Skeletal muscle tissue (tissue), 4 donors: ENCODE results near the gene KCNMB2. TPM values are rescaled to one million over a fixed set of nuclear protein-coding genes. Genes with fewer than 3 reads are reported as not detected.

Experiments
- H3K27ac ChIP-seq: one replicate; pipeline ENCODE4 v1.7.0; 2013; ENCODE audit warnings: mild to moderate bottlenecking, low read depth, low read length, inconsistent platforms
- H3K27me3 ChIP-seq, 3 donors: one replicate each; pipeline ENCODE4 v1.7.0; 2013; ENCODE audit warnings: low read length in 3 of 3; ENCODE audit not compliant: control insufficient read depth in 3 of 3, insufficient read depth in 3 of 3
- H3K36me3 ChIP-seq, 3 donors: one replicate each; pipeline ENCODE4 v1.7.0; 2013; ENCODE audit warnings: low read length in 3 of 3; ENCODE audit not compliant: control insufficient read depth in 3 of 3, insufficient read depth in 3 of 3
- H3K4me1 ChIP-seq, 3 donors: one replicate each; pipeline ENCODE4 v1.7.0; 2013; ENCODE audit warnings: low read length in 3 of 3, mild to moderate bottlenecking in 3 of 3; ENCODE audit not compliant: control insufficient read depth in 3 of 3, insufficient read depth in 3 of 3
- H3K4me3 ChIP-seq, 3 donors: one replicate each; pipeline ENCODE4 v1.7.0; 2013; ENCODE audit warnings: low read length in 3 of 3
- H3K9ac ChIP-seq, 3 donors: one replicate each; pipeline ENCODE4 v1.7.0; 2013; ENCODE audit warnings: low read length in 3 of 3, mild to moderate bottlenecking in 3 of 3, moderate library complexity in 2 of 3, low read depth in 1 of 3
- H3K9me3 ChIP-seq, 3 donors: one replicate each; pipeline ENCODE4 v1.7.0; 2013; ENCODE audit warnings: low read length in 3 of 3; ENCODE audit not compliant: control insufficient read depth in 3 of 3
- total RNA-seq: library from RNA; depleted of rRNA; stranded (reverse); fragments of >200 nt; gene quantifications from one replicate; pipeline ENCODE4 v1.2.3, GENCODE V29; 2014
- donor health status: Osteomylitis.

Gene KCNMB2
- total RNA-seq, 1 donor from 2014 or later: 11.5 TPM

GRCh38 chr3:178518660-178519396, 17.4 kb upstream of the KCNMB2 start:
- Histone ChIP-seq H3K36me3 (no peaks in the 10 kb centered on the region), H3K27ac (no peak overlapping the region), H3K9ac (no peak overlapping the region), H3K27me3 (no peaks in the 10 kb centered on the region), H3K4me3 (no peak overlapping the region), H3K4me1 (no peaks in the 10 kb centered on the region), H3K9me3 (no peaks in the 10 kb centered on the region)

DNA sequence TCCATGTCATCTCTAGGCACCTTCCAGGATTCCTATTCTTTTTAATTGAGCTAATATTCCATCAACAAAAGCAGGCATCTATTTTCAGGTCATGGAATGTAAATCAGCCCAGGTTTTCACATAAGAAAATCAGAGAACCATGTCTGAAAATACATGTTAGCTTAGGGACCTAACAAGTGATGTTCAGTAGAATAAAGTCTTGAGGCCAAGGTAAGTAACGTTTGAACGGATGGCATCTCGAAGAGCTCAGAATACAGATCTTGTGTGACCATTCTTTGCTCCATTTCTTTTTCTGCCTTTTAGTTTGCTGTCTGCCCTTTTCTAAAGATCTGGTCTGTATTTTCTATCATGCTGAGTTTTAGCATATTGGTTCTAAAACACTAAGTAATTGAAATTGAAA, 16.5 kb upstream of the KCNMB2 start:
- no peaks in the 10 kb centered on the region for H3K27me3 ChIP-seq
- no peaks in the 10 kb centered on the region for H3K9me3 ChIP-seq
- H3K27ac ChIP-seq: no peak overlapping the region
- H3K4me1 ChIP-seq: no peaks in the 10 kb centered on the region
- no peak overlapping the region for H3K9ac ChIP-seq
- H3K36me3 ChIP-seq: no peaks in the 10 kb centered on the region
- H3K4me3 ChIP-seq: no peak overlapping the region

DNA sequence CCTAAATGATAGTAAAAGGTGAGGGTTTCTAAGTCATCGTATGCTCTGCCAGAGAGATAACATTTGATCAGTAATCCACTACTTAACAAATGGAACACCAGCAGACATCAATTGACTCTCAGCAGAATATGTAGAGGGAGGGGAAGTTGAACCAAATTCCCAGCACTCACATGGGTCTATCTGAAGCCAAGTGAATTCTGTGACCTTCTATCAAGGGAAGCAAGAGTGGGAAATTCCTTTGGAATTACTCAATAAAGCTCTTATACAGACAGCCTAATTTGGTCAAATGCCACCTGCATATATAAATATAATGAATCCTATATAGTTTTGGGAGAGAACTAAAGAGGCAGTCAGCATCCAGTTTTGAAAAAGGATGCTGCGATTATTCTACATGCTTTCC, 15.8 kb upstream of the KCNMB2 start:
- Histone ChIP-seq H3K27ac (no peak overlapping the region), H3K36me3 (no peaks in the 10 kb centered on the region), H3K9ac (no peak overlapping the region), H3K4me1 (no peaks in the 10 kb centered on the region), H3K9me3 (no peaks in the 10 kb centered on the region), H3K27me3 (no peaks in the 10 kb centered on the region), H3K4me3 (no peak overlapping the region)

DNA sequence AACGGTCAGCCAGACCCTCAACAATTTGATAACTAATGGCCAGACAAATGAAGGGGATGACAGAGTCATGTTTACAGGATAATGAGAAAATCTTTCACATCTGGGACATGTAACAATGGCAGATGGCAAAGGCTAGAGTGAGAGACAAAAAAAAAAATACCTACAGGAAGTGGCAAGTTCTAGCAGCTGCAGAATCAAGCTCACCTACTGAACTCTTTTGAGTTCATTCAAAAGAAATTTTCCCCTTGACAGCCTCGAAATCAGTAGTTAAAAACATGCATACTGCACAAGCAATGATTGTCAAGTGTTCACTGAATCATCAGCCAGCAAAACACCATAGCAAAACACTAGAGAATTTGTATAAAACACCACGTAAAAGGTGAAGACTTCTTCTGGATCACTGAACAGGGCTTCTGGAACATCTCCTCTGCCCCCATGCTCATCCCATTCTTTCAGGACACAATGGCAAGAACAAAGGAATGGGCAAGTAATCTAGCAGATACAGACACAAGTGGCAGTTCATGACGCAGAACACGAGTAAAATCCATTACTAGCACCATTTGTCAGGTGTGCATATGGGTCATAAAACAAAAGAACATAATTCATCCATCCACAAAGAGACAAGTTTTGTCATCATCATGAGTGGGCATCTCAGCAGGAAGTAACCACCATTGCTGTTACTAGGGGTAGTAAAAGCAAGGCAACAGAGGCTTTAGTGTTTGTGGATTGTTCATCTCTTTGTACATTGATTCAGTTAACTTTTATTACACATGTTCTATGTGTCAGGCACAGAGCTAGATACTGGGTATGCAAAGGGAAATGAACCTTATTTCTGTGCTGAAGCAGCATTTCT, 13.8 kb upstream of the KCNMB2 start:
- Histone ChIP-seq H3K4me3 (no peak overlapping the region), H3K4me1 (no peaks in the 10 kb centered on the region), H3K9ac (no peak overlapping the region), H3K9me3 (no peaks in the 10 kb centered on the region), H3K36me3 (no peaks in the 10 kb centered on the region), H3K27ac (no peak overlapping the region), H3K27me3 (no peaks in the 10 kb centered on the region)

DNA sequence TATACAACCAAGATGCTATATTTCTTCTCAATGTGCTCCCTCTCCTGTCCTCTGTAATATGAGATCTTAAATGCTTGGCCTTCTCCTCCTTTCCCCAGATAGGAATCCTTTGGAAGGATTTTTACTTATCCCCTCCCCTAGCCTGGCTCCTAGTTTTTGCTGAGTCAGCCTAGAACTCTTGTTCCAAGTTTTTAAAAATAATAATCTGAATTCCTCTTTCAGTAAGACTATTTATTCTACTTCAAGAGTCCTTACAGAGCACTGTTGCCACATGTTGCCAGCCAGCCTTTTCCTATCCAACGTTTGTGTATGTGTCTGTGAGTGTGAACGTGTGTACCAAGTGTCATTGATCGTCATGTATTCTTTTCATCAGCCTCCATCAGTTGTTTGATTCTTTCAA, 11.0 kb upstream of the KCNMB2 start:
- Histone ChIP-seq H3K27me3 (no peaks in the 10 kb centered on the region), H3K27ac (no peak overlapping the region), H3K4me3 (no peak overlapping the region), H3K9ac (no peak overlapping the region), H3K9me3 (no peaks in the 10 kb centered on the region), H3K4me1 (no peaks in the 10 kb centered on the region), H3K36me3 (no peaks in the 10 kb centered on the region)

DNA sequence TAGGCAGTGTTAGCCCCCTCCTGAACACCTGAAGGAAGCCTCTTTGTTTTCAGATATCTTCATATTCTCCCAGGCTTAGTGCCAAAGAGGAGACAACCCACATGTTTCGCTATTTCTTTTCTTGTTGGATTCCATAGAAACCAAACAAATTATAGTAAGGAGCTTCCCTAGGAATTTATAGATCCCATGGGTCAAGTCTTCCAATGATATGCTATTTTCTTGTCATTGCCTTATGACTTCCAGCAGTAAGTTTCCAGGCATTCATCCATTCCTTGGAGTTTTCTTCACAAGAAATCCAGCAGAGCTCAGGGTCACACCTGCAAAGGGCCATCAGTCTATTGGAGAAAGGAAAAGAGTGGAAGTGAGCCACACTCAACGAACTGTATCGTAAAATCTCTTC, 9.9 kb upstream of the KCNMB2 start:
- Histone ChIP-seq H3K9ac (no peak overlapping the region), H3K4me3 (no peak overlapping the region), H3K9me3 (no peaks in the 10 kb centered on the region), H3K36me3 (no peaks in the 10 kb centered on the region), H3K4me1 (no peaks in the 10 kb centered on the region), H3K27me3 (no peaks in the 10 kb centered on the region), H3K27ac (no peak overlapping the region)

DNA sequence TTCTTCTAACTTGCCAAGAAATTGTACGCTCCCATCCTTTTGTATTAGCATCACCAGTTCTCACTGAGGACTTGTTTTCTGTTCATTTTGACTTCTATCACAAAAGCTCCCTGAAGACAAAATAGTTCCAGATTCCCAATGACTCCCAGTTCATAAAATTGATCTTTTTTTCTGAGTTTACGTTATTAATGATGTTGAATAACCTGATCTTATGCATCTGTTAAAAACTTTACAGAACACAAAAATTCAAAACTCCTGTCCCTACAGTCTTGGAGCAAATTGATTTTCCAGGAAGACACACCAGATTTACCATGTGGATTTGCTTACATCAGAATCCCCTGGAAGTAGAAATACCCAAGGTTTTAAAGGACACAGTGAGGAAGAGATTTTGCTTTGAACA, 8.3 kb upstream of the KCNMB2 start:
- no peaks in the 10 kb centered on the region for H3K9me3 ChIP-seq
- no peaks in the 10 kb centered on the region for H3K36me3 ChIP-seq
- no peak overlapping the region for H3K4me3 ChIP-seq
- no peaks in the 10 kb centered on the region for H3K4me1 ChIP-seq
- no peak overlapping the region for H3K27ac ChIP-seq
- no peaks in the 10 kb centered on the region for H3K27me3 ChIP-seq
- no peak overlapping the region for H3K9ac ChIP-seq

- Histone ChIP-seq H3K27me3 (no peaks in the 10 kb centered on the region), H3K9me3 (no peaks in the 10 kb centered on the region), H3K4me1 (no peaks in the 10 kb centered on the region), H3K36me3 (no peaks in the 10 kb centered on the region), H3K27ac (no peak overlapping the region), H3K9ac (no peak overlapping the region), H3K4me3 (no peak overlapping the region)
These were observed 6.5 kb upstream of the KCNMB2 start for GRCh38 chr3:178529606-178530225.

- Histone ChIP-seq H3K36me3 (no peaks in the 10 kb centered on the region), H3K9ac (no peak overlapping the region), H3K27ac (no peak overlapping the region), H3K4me1 (peaks cover 6 to 7% (median 6%) of the 10 kb centered on the region in 3 donors), H3K4me3 (no peak overlapping the region), H3K9me3 (no peaks in the 10 kb centered on the region), H3K27me3 (peaks cover 0 to 7% (median 0%) of the 10 kb centered on the region in 3 donors)
These were observed 3.8 kb upstream of the KCNMB2 start for GRCh38 chr3:178532476-178532875.
